Measurements from ENCODE around the gene ELMOD3. TPM values are rescaled to one million over a fixed set of nuclear protein-coding genes. Genes with fewer than 3 reads are reported as not detected.
A peak's percentile ranks its signal among the peaks of the same experiment; 100 is the strongest.

Gene ELMOD3
- total and polyA plus RNA-seq, 9 of the 15 experiments (the other 6 are each of a cell fraction or from before 2014, with no cell fraction given), result 2.7 to 18.7 (median 11.6) TPM

DNA sequence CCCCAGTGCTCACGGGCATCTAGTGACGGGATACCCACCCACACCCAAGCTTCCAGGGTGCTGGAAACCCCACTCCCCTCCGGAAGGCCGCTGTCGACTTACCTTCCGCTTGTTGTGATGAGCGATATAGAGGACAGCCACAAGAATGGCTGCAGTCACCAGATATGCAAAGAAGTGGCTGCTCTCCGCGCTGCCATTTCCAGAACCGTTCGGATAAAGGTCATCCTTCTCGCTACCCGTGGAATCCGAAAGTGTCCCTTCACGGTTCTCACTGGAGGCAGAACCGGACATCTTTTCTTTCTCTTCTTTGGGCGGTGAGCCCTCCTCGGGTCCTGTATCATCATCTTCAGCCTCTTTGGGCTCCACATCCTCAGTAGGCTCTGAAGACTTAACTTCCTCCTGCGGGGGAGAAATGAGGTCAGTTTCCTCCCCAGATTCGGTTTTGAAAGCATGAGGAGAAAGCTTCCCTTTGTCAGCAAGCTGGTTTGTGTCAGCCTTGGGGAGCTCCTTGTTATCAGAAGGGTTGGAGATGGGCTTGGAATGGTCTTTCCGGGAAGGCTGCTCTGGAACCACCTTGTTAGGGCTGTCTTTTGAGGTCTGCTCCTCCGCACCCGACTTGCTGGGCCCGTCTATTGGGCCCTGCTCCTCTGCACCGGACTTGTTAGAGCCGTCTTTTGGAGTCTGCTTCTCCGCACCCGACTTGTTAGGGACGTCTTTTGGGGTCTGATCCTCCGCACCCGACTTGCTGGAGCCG lies 28.0 kb upstream of the ELMOD3 start (continued):
- no peak for TF ChIP-seq PTRF (tag; IDR thresholded peaks at IDR 0.05)
- TF ChIP-seq, protein P1, sequence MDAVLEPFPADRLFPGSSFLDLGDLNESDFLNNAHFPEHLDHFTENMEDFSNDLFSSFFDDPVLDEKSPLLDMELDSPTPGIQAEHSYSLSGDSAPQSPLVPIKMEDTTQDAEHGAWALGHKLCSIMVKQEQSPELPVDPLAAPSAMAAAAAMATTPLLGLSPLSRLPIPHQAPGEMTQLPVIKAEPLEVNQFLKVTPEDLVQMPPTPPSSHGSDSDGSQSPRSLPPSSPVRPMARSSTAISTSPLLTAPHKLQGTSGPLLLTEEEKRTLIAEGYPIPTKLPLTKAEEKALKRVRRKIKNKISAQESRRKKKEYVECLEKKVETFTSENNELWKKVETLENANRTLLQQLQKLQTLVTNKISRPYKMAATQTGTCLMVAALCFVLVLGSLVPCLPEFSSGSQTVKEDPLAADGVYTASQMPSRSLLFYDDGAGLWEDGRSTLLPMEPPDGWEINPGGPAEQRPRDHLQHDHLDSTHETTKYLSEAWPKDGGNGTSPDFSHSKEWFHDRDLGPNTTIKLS (IDR thresholded peaks at IDR 0.05; ENCODE audit: borderline replicate concordance, low read depth), result no peak
- TF ChIP-seq ZC3H11A (IDR thresholded peaks at IDR 0.05; ENCODE audit: low read depth, low read length), result no peak
- TF ChIP-seq ZEB2 (IDR thresholded peaks at IDR 0.05), result no peak
- no peak for TF ChIP-seq ZNF134 (CRISPR knock-in tag; conservative IDR thresholded peaks at IDR 0.05)
- no peak for TF ChIP-seq ZNF408 (CRISPR knock-in tag; IDR thresholded peaks at IDR 0.05; ENCODE audit: low read depth)
- no peak for TF ChIP-seq SAFB2 (IDR thresholded peaks at IDR 0.05; ENCODE audit: borderline replicate concordance, low read depth, low read length, severe bottlenecking)
- no peak for TF ChIP-seq ZNF316 (IDR thresholded peaks at IDR 0.05)
- TF ChIP-seq, protein P2, sequence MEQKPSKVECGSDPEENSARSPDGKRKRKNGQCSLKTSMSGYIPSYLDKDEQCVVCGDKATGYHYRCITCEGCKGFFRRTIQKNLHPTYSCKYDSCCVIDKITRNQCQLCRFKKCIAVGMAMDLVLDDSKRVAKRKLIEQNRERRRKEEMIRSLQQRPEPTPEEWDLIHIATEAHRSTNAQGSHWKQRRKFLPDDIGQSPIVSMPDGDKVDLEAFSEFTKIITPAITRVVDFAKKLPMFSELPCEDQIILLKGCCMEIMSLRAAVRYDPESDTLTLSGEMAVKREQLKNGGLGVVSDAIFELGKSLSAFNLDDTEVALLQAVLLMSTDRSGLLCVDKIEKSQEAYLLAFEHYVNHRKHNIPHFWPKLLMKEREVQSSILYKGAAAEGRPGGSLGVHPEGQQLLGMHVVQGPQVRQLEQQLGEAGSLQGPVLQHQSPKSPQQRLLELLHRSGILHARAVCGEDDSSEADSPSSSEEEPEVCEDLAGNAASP (IDR thresholded peaks at IDR 0.05), result no peak
- no peak for TF ChIP-seq ZNF274 (IDR thresholded peaks at IDR 0.05; ENCODE audit: borderline replicate concordance, low read depth, low read length)
- TF ChIP-seq KAT2B (IDR thresholded peaks at IDR 0.05; ENCODE audit: low read depth, low read length), result no peak
- TF ChIP-seq SMARCC2 (IDR thresholded peaks at IDR 0.05; ENCODE audit: low read depth), result peak; percentile 39; the same call in 1 of the 2 replicates
- TF ChIP-seq GTF2F1 (IDR thresholded peaks at IDR 0.05; ENCODE audit: low read depth, low read length), result no peak
- no peak for TF ChIP-seq ZFP36 (IDR thresholded peaks at IDR 0.05; ENCODE audit: low read depth, low read length, partially characterized antibody)
- TF ChIP-seq E4F1 (CRISPR knock-in tag; IDR thresholded peaks at IDR 0.05; ENCODE audit: borderline replicate concordance), result no peak
- no peak for TF ChIP-seq ZBED1 (IDR thresholded peaks at IDR 0.05)
- no peak for TF ChIP-seq EZH2 (IDR thresholded peaks at IDR 0.05; ENCODE audit: borderline replicate concordance, low read depth, low read length)
- no peak for TF ChIP-seq HMG20B (CRISPR knock-in tag; IDR thresholded peaks at IDR 0.05)
- no peak for TF ChIP-seq GTF2B (IDR thresholded peaks at IDR 0.05; ENCODE audit: extremely low read depth, insufficient read length)
- TF ChIP-seq ATF7 (IDR thresholded peaks at IDR 0.05), result peak; percentile 61; the same call in 1 of the 2 replicates
- TF ChIP-seq RB1 (IDR thresholded peaks at IDR 0.05; ENCODE audit: low read depth), result no peak
- TF ChIP-seq NELFE (IDR thresholded peaks at IDR 0.05; ENCODE audit: insufficient read depth, insufficient read length), result no peak
- no peak for TF ChIP-seq FOXM1 (IDR thresholded peaks at IDR 0.05; ENCODE audit: low read depth)
- TF ChIP-seq FOXM1 (CRISPR knock-in tag; IDR thresholded peaks at IDR 0.05; ENCODE audit: low read depth), result no peak
- TF ChIP-seq KLF16 (IDR thresholded peaks at IDR 0.05), result no peak

All from K562 (cell line).